HFF-Myc (cell line): ENCODE data around the gene FLT1.
A peak's percentile ranks its signal among the peaks of the same experiment; 100 is the strongest.

Source experiments
- DNase-seq: peaks from one replicate; pipeline ENCODE4 v3.0.0-alpha.2; 2011; ENCODE audit warnings: low read depth; ENCODE audit errors: extremely low read depth
- H3K4me3 ChIP-seq: replicated peaks from 2 replicates; pipeline ENCODE4 v1.5.1; 2011; ENCODE audit warnings: low read depth, mild to moderate bottlenecking, control low read depth, low read length
- TF ChIP-seq, protein P1 (sequence below): IDR thresholded peaks from 2 replicates; pipeline ENCODE4 v1.5.1; 2012; ENCODE audit warnings: mild to moderate bottlenecking, low read depth, low read length, control low read depth; ENCODE audit errors: missing control alignments

The FLT1 gene

DNA sequence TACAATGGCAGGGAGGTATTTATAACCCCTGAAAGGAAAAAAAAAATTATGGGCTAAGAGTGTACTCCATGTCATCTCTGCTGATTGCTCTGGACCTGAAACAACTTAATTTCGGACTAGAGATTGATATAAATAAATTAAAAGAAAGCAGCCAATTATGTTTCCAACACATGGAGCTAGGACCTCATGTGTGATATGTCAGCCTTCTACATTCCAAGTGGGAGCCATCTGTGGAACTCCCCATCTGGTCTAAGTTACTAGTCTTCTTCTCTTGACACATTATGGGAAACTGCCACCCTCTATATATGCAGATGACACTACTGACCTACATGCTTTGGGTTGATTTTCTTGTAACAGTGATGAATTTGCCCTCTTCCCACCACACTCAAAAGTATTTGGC is 86.1 kb downstream of the FLT1 start:
- TF ChIP-seq, protein P1, sequence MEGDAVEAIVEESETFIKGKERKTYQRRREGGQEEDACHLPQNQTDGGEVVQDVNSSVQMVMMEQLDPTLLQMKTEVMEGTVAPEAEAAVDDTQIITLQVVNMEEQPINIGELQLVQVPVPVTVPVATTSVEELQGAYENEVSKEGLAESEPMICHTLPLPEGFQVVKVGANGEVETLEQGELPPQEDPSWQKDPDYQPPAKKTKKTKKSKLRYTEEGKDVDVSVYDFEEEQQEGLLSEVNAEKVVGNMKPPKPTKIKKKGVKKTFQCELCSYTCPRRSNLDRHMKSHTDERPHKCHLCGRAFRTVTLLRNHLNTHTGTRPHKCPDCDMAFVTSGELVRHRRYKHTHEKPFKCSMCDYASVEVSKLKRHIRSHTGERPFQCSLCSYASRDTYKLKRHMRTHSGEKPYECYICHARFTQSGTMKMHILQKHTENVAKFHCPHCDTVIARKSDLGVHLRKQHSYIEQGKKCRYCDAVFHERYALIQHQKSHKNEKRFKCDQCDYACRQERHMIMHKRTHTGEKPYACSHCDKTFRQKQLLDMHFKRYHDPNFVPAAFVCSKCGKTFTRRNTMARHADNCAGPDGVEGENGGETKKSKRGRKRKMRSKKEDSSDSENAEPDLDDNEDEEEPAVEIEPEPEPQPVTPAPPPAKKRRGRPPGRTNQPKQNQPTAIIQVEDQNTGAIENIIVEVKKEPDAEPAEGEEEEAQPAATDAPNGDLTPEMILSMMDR, result no peak
- H3K4me3 ChIP-seq, result no peak overlapping the region
- no peak for DNase-seq

DNA sequence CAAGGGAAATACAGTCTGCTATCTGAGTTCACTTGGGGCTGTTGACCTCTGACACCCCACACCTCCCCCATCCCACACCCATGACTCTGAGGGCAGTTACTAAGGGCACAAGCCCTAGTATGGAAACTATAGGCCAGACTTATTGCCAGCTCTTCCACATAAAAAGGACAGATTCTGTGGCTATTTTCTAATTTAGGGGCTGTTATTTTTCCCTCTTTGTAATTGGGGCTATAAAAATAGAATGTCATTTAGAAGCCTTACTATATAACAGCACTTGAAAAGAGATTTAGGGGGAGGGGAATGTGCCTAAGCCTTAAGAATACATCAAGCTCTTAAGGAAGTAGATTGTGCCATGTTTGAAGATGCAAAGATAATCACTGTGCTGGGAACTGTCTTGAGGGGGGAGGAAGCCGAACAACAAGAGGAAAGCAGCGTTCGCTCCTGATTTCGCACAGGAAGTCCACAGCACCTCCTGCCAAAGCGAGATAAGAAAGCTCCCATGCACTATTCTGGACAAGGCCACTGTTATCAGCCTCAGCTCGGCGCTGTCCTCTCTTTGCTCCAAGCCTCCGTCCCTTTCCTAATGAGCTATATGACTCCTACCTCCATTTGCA is 86.6 kb downstream of the FLT1 start:
- H3K4me3 ChIP-seq, result no peak overlapping the region
- DNase-seq, result no peak
- TF ChIP-seq, protein P1, result no peak

DNA sequence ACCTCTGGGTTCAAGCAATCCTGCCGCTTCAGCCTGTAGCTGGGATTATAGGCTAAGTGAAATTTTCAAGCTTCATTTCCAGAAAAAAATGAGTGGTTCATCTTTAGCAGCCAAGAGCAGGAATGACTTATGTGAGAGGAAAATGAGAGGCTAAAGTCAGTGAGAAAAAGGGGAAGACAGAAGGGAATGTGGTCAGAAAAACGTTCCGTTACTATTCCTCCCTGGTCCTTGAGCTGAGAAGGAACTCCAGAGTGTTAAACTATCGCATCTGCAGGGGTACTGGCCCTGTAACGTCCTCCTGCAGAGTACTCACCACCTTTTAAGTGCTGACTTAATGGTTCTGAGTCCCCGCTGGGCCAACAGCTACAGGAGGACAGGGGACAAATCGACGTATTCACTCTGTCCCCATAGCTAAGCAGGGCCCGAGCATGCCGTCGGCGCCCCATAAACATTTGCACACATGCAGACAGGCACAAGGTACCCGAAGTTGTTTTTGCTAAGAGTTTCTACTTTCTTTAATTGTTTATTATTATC is 88.1 kb downstream of the FLT1 start:
- no peak overlapping the region for H3K4me3 ChIP-seq
- no peak for DNase-seq
- TF ChIP-seq, protein P1, result no peak

DNA sequence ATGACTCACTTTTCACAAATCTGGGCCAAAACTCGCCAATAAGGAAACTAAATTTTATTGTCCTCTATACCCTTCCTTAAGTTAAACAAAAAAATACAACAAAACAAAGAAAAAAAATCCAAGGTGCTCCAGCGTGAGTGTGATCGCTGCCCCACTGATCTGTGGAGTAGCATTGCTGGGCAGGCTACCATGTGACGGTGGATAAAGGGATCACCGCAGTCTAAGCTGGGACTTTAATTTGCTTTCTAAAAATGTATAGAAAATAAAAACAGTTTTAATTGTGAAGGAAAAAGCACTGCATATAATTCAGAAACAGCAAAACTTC is 92.9 kb downstream of the FLT1 start:
- DNase-seq, result no peak
- H3K4me3 ChIP-seq, result no peak overlapping the region
- TF ChIP-seq, protein P1, result no peak

DNA sequence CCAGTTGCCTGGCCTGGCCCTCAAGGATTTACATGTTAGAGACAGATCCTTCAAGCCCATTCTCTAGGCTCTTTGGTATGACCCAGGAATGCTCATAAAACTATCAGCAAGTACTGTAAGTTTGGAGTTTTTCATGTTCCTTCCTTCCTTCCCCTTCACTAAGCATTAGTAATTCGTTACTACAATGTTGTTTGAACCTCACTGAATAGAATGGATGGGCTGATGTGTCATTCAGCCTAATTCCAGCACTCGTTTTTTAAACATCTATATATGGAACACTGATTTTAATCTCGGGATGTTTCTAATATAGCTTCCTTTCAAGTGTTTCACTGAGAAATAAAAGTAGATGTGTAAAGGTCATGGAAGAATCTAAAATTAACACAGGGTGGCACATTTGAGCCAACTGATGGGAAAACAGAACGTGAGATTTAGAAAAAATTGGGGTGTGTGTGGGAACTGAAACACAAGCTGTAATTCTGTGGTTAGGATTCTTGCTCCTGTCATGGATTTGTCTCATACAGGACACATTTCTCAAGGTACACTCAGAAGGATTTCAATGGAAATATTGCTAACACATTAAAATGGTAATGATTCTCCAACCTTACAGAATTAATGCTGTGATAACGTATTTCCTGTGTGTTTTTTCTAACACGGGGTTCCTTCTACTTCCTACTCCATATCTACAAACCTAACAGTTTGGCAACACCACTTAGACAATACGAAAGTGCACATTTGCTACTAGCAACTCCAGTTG is 93.4 kb downstream of the FLT1 start:
- TF ChIP-seq, protein P1, result no peak
- H3K4me3 ChIP-seq, result no peak overlapping the region
- DNase-seq, result peak; percentile 51

DNA sequence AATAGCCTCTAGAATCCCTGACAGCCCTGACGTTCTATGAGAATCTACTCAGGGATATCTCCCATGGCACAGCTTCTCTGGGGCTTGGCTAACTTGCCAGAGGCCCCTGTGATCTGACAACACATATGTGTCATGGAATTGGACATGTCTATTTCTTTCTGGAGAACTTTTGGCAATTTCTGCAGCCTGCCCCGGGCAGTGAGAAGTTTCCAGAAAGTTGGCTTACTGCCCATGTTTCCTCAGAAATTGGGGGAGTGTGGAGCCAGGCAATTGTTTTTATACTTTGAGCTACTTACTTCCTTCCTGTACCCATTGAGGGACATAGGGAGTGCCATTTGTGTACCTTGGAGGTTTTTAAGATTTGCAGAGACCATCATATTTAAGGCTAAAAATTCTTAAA is 98.9 kb downstream of the FLT1 start:
- no peak overlapping the region for H3K4me3 ChIP-seq
- DNase-seq, result no peak
- TF ChIP-seq, protein P1, result no peak
